Measurements from ENCODE around the gene ADCY4.

Gene ADCY4

DNA sequence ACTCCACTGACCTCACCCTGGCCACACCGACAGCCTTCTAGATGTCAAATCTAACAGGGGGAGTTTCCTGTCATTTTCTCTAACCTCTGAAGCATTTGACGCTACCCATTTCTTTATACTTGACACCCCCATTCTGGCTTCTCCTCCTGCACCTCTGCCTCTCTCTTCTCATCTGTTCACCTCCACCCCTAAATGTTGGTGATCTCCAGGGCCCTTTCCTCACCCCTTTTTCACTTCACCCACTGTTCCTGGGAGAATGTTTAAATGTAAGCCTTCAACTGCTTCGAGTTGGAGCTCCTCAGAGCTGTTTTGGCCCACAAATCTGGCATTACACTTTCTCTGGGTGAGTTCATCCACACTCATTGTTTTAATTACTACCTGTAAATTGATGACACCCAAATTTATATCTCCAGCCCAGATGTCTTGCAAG, 63.0 kb downstream of the ADCY4 start:
- no peak for DNase-seq

DNA sequence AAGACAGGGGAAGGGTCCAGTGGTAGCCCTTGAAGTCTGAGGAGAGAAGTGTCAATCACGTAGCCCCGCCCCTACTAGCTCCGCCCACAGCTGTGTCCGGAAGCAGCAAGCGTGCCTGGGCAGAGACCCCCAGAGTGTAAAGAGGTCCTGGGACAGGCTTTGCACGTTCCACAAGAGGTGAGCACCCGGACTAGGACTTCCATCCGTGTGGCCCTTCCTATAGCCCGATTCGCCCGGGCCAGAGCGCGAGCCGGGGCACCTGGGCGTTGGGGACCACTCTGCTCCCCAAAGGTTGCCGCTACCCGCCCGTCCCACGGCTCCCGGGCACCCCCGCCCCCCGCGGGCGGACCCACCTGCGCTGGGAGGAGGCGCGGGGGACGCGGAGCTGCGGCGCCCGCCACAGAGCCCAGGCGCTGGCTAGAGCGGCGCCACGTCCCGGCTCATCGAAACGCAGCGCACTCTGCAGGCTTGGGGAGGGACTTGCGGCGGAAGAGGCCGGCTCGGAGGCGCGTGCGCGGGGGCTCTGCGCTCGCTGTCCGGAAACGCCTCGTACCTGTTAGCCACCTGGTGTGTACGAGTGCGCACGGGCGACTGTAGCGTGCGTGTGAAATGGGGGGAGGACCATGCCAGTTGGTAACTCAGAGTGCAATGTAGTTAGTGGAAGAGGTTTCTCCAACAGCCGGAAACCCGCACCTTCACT, 63.6 kb downstream of the ADCY4 start, which contains the start of gene RABGGTA:
Gene RABGGTA, minus strand, starts transcription at position 464 of the 700 bp plus-strand sequence. CDS start 482 bp downstream, outside the sequence.
- DNase-seq, result peak; percentile 96

DNA sequence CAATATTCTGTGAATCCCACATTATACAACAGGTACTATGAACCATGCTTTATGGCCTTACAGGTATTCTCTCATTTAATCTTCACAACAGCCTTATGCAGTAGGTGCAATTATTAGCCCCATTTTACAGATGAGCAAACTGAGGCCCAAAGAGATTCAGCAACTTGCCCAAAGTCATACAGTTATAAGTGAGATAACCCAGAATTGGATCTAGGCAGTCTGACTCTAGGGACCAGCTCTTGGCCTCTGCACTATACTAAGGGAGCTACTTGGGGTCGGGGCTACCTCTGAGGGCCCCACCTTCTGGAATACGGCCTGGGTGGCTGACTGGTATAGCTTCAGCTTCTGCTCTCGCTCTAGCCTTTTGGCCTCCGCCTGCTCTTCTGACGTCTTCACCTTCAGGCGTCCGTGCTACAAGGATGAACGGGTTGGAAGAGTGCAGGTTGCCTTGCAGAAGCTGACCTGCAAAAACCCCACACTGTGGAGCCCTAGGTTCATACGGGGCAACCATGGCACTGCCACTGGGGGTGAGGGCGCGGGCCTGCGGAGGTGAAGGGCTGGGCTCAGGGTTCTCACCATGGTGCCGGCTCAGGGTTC, 64.2 kb downstream of the ADCY4 start:
- DNase-seq, result no peak

DNA sequence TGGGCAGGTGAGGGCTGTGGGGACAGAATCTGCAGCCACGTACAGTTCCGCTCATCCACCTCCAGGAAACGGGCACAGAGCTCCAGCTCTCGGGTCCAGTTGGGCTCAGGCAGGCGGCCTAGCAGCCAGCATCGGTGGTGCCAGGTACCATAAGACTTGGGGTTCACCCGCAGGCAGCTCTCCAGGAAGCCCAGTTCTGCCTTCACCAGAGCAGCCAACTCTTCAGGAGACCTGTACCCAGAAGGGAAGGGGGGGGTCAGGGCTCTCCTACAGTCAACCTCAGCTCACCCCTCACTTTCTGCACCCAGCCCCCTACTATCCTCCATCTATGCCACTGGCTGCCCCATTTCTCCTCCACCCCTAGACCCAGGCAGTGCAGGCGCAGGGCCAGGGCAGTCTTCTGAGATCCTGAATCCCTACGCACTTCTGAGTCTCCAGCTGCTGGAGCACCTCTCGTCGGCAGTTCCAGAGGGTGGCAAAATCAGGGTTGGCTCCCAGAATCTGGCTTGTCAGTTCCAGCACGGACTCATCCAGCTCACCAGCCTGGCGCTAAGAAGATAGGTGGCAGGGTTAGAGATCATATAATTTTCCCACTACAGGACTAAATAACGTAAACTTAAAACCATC, 64.8 kb downstream of the ADCY4 start:
- no peak for DNase-seq

DNA sequence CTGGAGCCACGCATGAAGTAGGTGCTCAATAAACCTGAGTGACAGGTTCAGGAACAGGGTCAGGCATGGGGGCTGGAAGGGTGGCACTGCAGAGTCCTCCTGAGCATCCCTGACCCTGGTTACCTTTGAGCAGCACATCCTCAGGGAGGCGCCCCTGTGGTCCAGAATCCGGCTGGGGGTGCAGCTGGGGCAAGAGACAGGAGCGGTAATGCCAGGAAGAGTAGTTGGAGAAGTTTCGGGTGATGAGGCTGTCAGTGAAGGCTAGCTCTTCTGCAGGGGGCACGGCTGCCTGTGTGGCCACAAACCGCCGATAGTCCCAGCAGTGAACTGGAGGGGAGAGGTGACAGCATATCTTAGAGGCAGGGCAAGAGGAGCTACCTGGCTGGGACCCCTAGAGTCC, 65.5 kb downstream of the ADCY4 start:
- DNase-seq, result no peak

All from central memory CD4-positive, alpha-beta T cell (primary cell).